Osteoblast (primary cell): Measurements from ENCODE around the gene PRPSAP2. TPM values are rescaled to one million over a fixed set of nuclear protein-coding genes. Genes with fewer than 3 reads are reported as not detected.

ENCODE experiments used
- DNase-seq: peaks from one replicate; pipeline ENCODE4 v3.0.0; 2011; ENCODE audit warnings: low spot score, mixed read lengths; ENCODE audit not compliant: insufficient read length; ENCODE audit errors: missing footprints
- H2AFZ ChIP-seq: 2 replicates; pipeline ENCODE4 v1.6.0; 2011; ENCODE audit warnings: mild to moderate bottlenecking, low read length
- H3K27ac ChIP-seq: 2 replicates; pipeline ENCODE4 v1.5.1; 2011; ENCODE audit warnings: mild to moderate bottlenecking, low read depth, low read length, moderate library complexity
- H3K27me3 ChIP-seq: 2 replicates; pipeline ENCODE4 v1.6.0; 2012; ENCODE audit warnings: mild to moderate bottlenecking, control low read depth, inconsistent platforms, low read length, moderate library complexity; ENCODE audit not compliant: insufficient read depth
- H3K36me3 ChIP-seq: 2 replicates; pipeline ENCODE4 v1.5.1; 2011; ENCODE audit warnings: mild to moderate bottlenecking, low read length, control low read depth, moderate library complexity; ENCODE audit not compliant: insufficient read depth
- H3K4me1 ChIP-seq: 2 replicates; pipeline ENCODE4 v1.5.1; 2011; ENCODE audit warnings: mild to moderate bottlenecking, low read length, control low read depth, moderate library complexity; ENCODE audit not compliant: insufficient read depth
- H3K4me2 ChIP-seq: 2 replicates; pipeline ENCODE4 v1.6.0; 2011; ENCODE audit warnings: mild to moderate bottlenecking, low read length; ENCODE audit not compliant: insufficient read depth
- H3K4me3 ChIP-seq: fragments of 200-600 bp; sonication (generic); 3 replicates; pipeline ENCODE4 v1.5.1; 2012; ENCODE audit warnings: mild to moderate bottlenecking, low read length, inconsistent platforms; ENCODE audit not compliant: insufficient read depth
- H3K79me2 ChIP-seq: 2 replicates; pipeline ENCODE4 v1.6.0; 2012; ENCODE audit warnings: mild to moderate bottlenecking, low read length, control low read depth, inconsistent platforms; ENCODE audit not compliant: insufficient read depth
- H3K9me3 ChIP-seq: 2 replicates; pipeline ENCODE4 v1.5.1; 2011; ENCODE audit warnings: low read depth, low read length, control low read depth
- H4K20me1 ChIP-seq: 2 replicates; pipeline ENCODE4 v1.6.0; 2012; ENCODE audit warnings: mild to moderate bottlenecking, low read length, control low read depth; ENCODE audit not compliant: insufficient read depth
- total RNA-seq: library from RNA; depleted of rRNA; stranded (reverse); fragments of >200 nt; gene quantifications from 2 replicates; pipeline ENCODE4 v1.2.3, GENCODE V29; 2012
- TF ChIP-seq, protein P1 (sequence below): IDR thresholded peaks from 2 replicates; pipeline ENCODE4 v1.5.1; 2011; ENCODE audit warnings: mild to moderate bottlenecking, low read depth, low read length, moderate library complexity; ENCODE audit errors: extremely low read depth

The PRPSAP2 gene
- total RNA-seq, 1 donor = 23.9 TPM

DNA sequence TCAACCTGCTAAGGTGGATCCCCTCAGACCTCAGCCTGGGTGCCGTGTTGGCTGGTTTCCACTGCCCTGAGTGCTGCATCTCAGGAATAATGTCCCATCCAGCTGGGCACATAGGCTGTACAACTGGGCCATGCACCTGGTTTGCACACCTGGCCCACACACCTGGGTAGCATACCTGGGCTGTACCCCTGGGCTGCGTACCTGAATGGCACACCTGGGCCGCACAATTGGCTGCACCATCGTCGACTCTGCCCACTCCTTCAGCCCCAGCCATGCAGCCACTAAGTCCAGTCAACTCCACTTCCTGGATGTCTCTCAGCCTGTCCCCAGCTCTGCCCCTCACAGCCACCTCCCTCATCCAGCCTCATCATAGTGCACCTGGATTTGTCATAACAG, 101.9 kb downstream of the PRPSAP2 start:
- DNase-seq = peak; percentile 32
- TF ChIP-seq, protein P1, sequence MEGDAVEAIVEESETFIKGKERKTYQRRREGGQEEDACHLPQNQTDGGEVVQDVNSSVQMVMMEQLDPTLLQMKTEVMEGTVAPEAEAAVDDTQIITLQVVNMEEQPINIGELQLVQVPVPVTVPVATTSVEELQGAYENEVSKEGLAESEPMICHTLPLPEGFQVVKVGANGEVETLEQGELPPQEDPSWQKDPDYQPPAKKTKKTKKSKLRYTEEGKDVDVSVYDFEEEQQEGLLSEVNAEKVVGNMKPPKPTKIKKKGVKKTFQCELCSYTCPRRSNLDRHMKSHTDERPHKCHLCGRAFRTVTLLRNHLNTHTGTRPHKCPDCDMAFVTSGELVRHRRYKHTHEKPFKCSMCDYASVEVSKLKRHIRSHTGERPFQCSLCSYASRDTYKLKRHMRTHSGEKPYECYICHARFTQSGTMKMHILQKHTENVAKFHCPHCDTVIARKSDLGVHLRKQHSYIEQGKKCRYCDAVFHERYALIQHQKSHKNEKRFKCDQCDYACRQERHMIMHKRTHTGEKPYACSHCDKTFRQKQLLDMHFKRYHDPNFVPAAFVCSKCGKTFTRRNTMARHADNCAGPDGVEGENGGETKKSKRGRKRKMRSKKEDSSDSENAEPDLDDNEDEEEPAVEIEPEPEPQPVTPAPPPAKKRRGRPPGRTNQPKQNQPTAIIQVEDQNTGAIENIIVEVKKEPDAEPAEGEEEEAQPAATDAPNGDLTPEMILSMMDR = no peak
- no peak overlapping the region for H3K27ac ChIP-seq
- no peak overlapping the region for H2AFZ ChIP-seq
- no peaks in the 10 kb centered on the region for H3K9me3 ChIP-seq
- no peaks in the 10 kb centered on the region for H3K27me3 ChIP-seq
- no peak overlapping the region for H3K4me3 ChIP-seq
- H3K4me2 ChIP-seq = no peak overlapping the region
- peaks cover 28% of the 10 kb centered on the region for H3K4me1 ChIP-seq
- H3K79me2 ChIP-seq = no peaks in the 10 kb centered on the region
- H3K36me3 ChIP-seq = no peaks in the 10 kb centered on the region
- no peaks in the 10 kb centered on the region for H4K20me1 ChIP-seq

DNA sequence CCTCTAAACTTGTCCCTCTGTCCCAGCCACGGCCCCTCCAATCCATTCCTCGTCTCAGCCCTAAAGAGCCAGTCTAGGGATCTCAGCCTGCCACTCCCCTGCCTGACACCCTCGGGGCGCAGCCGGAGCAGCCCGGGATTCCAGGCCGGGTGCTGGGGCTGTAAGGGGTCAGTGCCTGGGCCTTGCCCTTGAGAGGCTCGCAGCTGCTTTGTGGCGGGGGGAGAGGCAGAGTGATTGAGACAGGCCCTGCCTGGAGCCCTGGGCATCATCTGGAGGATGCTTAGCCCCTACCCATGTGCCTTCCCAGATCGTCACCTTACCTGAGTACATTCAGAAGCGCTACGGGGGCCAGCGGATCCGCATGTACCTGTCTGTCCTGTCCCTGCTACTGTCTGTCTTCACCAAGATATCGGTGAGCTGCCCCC, 102.3 kb downstream of the PRPSAP2 start:
- Histone ChIP-seq H3K36me3 (no peaks in the 10 kb centered on the region), H3K79me2 (no peaks in the 10 kb centered on the region), H3K9me3 (no peaks in the 10 kb centered on the region), H3K27ac (no peak overlapping the region), H3K27me3 (no peaks in the 10 kb centered on the region), H4K20me1 (no peaks in the 10 kb centered on the region), H3K4me1 (peaks cover 28% of the 10 kb centered on the region), H3K4me2 (no peak overlapping the region), H2AFZ (no peak overlapping the region), H3K4me3 (no peak overlapping the region)
- TF ChIP-seq, protein P1 = no peak
- no peak for DNase-seq

DNA sequence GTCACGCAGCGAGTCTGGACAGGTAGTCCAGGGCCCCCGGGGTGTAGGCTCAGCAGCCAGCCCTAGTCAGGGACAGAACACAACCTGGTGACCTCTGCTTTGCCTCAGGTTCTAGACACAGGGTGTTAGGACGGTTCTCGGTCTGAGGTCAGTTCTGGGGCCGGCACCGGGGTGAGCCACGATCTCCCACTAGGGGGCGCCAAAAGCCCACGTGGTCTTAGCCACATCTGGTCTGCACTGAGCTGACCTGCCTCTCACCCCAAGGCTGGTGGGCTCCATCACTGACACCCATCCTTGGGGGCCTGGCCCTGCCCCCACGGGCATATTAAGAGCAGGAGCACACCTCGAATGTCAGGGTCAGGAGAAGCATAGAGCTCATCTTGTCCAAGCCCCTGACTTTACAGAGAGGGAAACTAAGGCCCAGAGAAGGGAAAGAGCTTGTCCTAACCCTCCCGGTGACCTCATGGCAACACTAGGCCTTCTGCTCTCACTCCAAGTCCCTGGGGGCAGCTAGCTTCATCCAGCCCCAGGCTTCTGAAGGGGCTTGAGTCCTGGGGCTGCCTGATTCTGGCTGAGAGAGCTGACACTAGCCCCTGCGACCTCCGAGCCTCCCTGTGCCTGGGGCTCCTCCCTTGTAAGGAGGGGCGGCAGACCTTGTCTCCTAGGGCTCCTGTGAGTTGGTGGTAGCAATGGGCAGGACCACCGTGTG, 103.0 kb downstream of the PRPSAP2 start:
- Histone ChIP-seq H2AFZ (no peak overlapping the region), H3K9me3 (no peaks in the 10 kb centered on the region), H3K4me3 (no peak overlapping the region), H3K79me2 (no peaks in the 10 kb centered on the region), H4K20me1 (no peaks in the 10 kb centered on the region), H3K27ac (peak overlapping the region; percentile 87), H3K4me2 (no peak overlapping the region), H3K36me3 (no peaks in the 10 kb centered on the region), H3K4me1 (peaks cover 28% of the 10 kb centered on the region), H3K27me3 (no peaks in the 10 kb centered on the region)
- TF ChIP-seq, protein P1 = peak; percentile 90
- DNase-seq = peak; percentile 97

DNA sequence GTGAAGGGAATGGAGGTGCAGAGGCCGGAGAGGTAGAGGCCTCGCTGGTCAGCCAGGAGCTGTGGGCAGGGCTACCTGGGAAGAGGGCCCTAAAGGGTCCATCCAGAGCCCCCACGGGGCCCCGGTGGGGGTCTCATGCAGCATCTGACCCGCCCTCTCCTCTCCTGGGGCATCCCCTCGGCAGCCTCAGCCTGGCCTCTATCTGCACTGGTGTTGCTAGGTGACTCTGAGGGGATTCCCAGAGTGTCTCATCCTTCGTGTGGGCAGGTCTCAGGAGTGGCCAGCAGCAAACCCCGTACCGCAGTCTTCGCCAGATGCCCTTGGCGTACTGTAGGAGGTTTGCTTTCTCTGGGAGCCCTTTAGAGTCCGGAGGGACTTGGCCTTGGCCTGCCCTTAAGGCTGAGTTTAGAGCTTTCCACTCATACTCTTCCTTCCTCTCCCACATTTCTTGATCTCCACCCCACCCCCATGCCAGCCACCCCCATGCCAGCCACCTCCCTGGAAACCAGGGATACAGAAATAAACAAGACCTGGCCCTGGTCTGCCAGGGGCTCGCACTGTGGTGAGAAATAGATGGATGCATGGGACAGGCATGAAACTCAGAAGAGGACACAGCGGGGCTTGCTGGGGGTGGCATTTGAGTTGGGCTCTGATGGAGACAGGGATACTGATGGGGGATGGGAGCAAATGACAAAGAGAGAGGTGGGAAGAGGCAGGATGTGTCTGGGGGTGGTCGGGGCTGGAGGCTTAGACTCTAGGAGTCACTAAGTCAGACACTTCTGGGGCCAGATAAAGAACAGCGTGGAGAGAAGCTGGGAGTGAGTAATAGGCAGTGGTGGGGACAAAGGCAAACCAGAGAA, 103.9 kb downstream of the PRPSAP2 start:
- H2AFZ ChIP-seq = no peak overlapping the region
- no peaks in the 10 kb centered on the region for H3K9me3 ChIP-seq
- DNase-seq = peak; percentile 89
- H3K36me3 ChIP-seq = no peaks in the 10 kb centered on the region
- TF ChIP-seq, protein P1 = no peak
- no peaks in the 10 kb centered on the region for H4K20me1 ChIP-seq
- no peak overlapping the region for H3K4me3 ChIP-seq
- H3K79me2 ChIP-seq = no peaks in the 10 kb centered on the region
- H3K27ac ChIP-seq = peak overlapping the region; percentile 87
- H3K4me1 ChIP-seq = peaks cover 28% of the 10 kb centered on the region
- H3K27me3 ChIP-seq = no peaks in the 10 kb centered on the region
- H3K4me2 ChIP-seq = peak overlapping the region; percentile 27
